ENCODE data around the gene NPAS2.

GRCh38 chr2:101027852-101028251 lies 207.9 kb downstream of the NPAS2 start:
- no peak for TF ChIP-seq POLR2AphosphoS5 (IDR thresholded peaks at IDR 0.05)
- TF ChIP-seq POLR2A (IDR thresholded peaks at IDR 0.05) = no peak
- TF ChIP-seq CTCF (IDR thresholded peaks at IDR 0.05) = no peak

Data from gastroesophageal sphincter (tissue), 3 donors.